Myocyte (in vitro differentiated cells): ENCODE measurements around the gene KASH5. TPM values are rescaled to one million over a fixed set of nuclear protein-coding genes. Genes with fewer than 3 reads are reported as not detected.
A peak's percentile ranks its signal among the peaks of the same experiment; 100 is the strongest.
"Not testable (repeated sequence)": the region's sequence is repeated elsewhere in the genome, so short reads cannot be mapped to it uniquely, and the experiment has no call there.

Experiments
- DNase-seq: peaks from one replicate; pipeline ENCODE4 v3.0.0-alpha.2; 2012; ENCODE audit warnings: low read depth
- total RNA-seq: library from RNA; depleted of rRNA; stranded (reverse); fragments of >200 nt; gene quantifications from 2 replicates; pipeline ENCODE4 v1.2.3, GENCODE V29; 2014

Gene KASH5
- total RNA-seq, 1 donor from 2014 or later = not detected

GRCh38 chr19:49362048-49362928 is 25.8 kb upstream of the KASH5 start, which contains the start of gene TEAD2:
TSS of gene TEAD2 (minus strand) at chr19:49362416. CDS start at chr19:49360075, 2,341 bp downstream.
- DNase-seq = peak; percentile 69

GRCh38 chr19:49362929-49363267 is 25.2 kb upstream of the KASH5 start:
- no peak for DNase-seq

- peak; percentile 98 for DNase-seq
These were observed 24.6 kb upstream of the KASH5 start, which contains the start of gene DKKL1 for GRCh38 chr19:49363268-49364082. TSS of gene DKKL1 (plus strand) at chr19:49363877. CDS start at chr19:49363999, 122 bp downstream.

- no peak for DNase-seq
These were observed 23.8 kb upstream of the KASH5 start for GRCh38 chr19:49364083-49364737.

- no peak for DNase-seq
These were observed 21.9 kb upstream of the KASH5 start for GRCh38 chr19:49366110-49366509.

- DNase-seq = no peak
These were observed 19.2 kb upstream of the KASH5 start for GRCh38 chr19:49368711-49369358.

- DNase-seq = no peak
These were observed 16.9 kb upstream of the KASH5 start for GRCh38 chr19:49371184-49371583.

- DNase-seq = not testable (repeated sequence)
These were observed 14.9 kb upstream of the KASH5 start for GRCh38 chr19:49373174-49373573.

- no peak for DNase-seq
These were observed 13.2 kb upstream of the KASH5 start for GRCh38 chr19:49374665-49375434.

- no peak for DNase-seq
These were observed 9.5 kb upstream of the KASH5 start for GRCh38 chr19:49378512-49378911.

- no peak for DNase-seq
These were observed 7.7 kb upstream of the KASH5 start for GRCh38 chr19:49380391-49380790.

GRCh38 chr19:49382639-49383038 is 5.4 kb upstream of the KASH5 start:
- no peak for DNase-seq

- no peak for DNase-seq
These were observed 4.5 kb upstream of the KASH5 start for GRCh38 chr19:49383599-49383998.

GRCh38 chr19:49389406-49389805 is 1.4 kb downstream of the KASH5 start:
- no peak for DNase-seq

- DNase-seq = no peak
These were observed 2.3 kb downstream of the KASH5 start for GRCh38 chr19:49390131-49390928.

- DNase-seq = no peak
These were observed 2.9 kb downstream of the KASH5 start for GRCh38 chr19:49390929-49391359.

GRCh38 chr19:49391581-49392399 is 3.7 kb downstream of the KASH5 start:
- DNase-seq = peak; percentile 80

- DNase-seq = no peak
These were observed 5.8 kb downstream of the KASH5 start for GRCh38 chr19:49393881-49394280.
